Measurements from ENCODE around the gene KCTD19. TPM values are rescaled to one million over a fixed set of nuclear protein-coding genes. Genes with fewer than 3 reads are reported as not detected.

Gene KCTD19
- total RNA-seq, 1 experiment from 2014 or later, result 2.1 TPM

DNA sequence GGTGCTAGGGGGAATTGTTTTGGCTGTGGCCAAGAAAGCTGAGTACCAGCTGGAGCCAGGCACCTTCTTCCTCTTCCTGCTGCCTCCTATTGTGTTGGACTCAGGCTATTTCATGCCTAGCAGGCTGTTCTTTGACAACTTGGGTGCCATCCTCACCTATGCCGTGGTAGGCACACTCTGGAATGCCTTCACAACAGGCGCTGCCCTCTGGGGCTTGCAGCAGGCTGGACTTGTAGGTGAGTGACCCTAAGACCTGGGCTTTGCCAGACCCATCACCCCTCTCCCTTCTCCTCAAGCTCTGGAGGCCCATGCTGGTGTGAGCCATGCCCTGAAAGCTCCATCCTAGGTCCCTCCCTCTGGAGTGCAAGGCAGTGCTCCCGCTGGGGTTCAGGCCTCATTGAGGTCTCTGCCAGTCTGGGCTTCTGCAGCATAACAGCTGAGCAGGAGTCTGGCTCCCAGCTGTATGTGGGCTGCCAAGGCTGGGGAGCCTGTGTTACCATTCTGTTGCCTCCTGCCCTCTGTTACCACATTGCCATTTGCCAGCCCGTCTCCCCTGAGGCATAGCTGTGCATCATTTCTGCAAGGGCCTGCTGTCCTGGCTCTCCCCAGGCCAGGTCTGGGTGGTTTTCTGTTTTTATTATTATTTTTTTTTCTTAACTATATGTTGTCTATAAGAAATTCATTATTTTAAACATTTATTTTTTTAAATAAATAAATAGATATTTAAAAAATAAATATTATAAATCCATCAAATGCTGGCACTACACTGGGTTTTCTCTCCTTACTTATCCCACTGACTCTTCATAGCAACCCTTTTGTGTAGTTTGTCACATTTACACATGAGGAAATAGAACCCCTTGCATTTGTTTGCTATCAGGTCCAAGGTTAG is 73.7 kb downstream of the KCTD19 start:
- Histone ChIP-seq H3K4me3 (ENCODE audit: insufficient read depth, low read depth, low read length) (no peak overlapping the region), H3K36me3 (replicated peaks; ENCODE audit: control insufficient read depth, insufficient read depth, low read length) (peaks cover 2% of the 10 kb centered on the region; the same call in 1 of the 2 replicates), H3K27me3 (ENCODE audit: control insufficient read depth, insufficient read depth, low read length) (peaks cover 26% of the 10 kb centered on the region)
- DNase-seq, result no peak

DNA sequence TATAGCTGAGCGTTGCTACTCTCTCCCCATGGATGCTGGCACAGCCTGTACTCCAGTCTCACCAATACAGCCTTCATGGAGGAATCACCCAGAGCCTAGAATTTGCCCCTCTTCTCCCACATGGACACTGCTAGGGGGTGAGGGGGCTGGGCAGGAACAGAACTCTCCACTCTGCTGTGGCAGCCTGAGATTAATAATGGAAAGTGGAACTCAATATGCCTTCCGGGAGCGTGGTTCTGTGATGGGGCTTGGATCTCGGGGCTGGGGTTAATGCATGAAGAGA is 76.6 kb downstream of the KCTD19 start:
- H3K4me3 ChIP-seq (ENCODE audit: insufficient read depth, low read depth, low read length), result no peak overlapping the region

DNA sequence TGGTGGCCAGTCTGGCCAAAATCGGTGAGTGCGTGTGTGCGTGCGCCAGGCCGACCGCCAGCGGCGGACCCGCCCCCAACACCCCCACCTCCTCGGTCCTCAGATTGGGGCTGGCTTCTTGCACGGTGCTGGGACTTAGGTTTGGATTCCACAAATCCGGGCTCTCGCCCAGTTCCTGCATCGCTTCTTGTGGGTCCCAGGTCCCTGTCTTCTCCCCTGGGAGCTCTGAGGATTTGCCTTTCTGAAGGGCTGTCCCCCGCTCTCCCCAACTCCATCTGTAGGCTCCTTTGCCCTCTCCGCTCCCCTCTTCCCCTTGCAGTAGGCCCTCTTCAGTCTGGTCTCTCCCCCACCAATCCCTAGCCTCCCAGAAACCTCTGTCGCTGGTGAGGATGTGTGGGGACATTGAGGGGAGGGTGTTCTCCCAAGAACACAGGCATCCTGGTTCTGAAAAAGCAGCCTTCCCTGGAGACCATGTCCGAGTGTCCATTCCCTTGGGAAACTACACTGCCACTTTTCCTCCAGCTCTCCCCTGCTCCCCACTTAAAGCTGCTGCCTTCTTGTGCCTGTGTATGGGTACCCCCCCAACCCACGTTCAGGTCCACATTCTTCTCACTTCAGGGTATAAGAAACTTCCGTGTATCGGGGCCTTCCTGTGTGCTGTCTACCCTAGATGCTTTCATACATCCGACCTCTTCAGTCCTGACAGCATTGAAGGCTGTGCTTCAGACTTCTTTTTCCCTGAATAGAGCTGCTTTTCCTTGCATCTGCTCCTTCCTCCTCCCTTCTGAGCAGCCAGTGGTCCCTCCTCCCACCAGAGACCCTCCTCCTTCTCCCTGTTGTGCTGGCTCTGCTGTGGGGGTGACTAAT is 77.1 kb downstream of the KCTD19 start:
- peaks cover 28% of the 10 kb centered on the region for H3K27me3 ChIP-seq (ENCODE audit: control insufficient read depth, insufficient read depth, low read length)
- peaks cover 2% of the 10 kb centered on the region; the same call in 1 of the 2 replicates for H3K36me3 ChIP-seq (replicated peaks; ENCODE audit: control insufficient read depth, insufficient read depth, low read length)
- peak overlapping the region; percentile 67 for H3K4me3 ChIP-seq (ENCODE audit: insufficient read depth, low read depth, low read length)
- DNase-seq, result no peak

More for the DNA sequence above, 76.6 kb downstream of the KCTD19 start:
- DNase-seq, result no peak
- H3K27me3 ChIP-seq (ENCODE audit: control insufficient read depth, insufficient read depth, low read length), result peaks cover 28% of the 10 kb centered on the region
- H3K36me3 ChIP-seq (replicated peaks; ENCODE audit: control insufficient read depth, insufficient read depth, low read length), result peaks cover 2% of the 10 kb centered on the region; the same call in 1 of the 2 replicates

DNA sequence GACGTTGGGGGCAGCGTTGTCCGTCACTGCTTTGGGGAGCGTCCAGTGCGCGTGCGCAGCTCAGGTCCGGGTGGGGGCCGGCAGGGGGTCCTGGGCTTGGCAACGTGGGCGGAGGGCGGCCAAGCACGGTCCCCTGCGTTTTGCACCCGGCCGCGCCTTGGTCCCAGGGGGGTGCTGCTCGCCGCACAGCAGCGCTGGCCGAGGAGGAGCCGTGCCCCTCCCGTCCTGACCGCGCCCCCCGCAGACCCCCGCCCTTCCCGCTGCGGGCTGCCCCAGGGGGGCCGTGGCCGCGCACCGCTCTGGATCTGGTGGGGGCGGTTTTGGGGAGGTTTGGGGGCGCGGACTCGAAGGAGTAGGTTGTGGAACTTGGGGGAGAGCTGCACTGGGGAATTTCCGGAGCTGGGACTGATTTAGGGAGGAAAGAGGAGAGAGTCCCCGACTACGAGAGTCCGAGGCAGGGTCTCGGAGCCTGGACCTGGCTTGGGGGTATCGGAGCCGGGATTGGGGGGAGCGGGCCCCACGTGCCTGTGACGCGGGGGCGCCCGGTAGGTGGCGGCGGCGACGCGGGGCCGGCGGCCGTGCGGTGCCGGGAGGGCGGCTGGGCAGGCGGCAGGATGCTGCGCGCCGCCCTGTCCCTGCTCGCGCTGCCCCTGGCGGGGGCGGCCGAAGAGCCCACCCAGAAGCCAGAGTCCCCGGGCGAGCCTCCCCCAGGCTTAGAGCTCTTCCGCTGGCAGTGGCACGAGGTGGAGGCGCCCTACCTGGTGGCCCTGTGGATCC is 78.0 kb downstream of the KCTD19 start, which contains the start of gene SLC9A5:
Gene SLC9A5 (plus strand): TSS at position 579 of the 777 bp plus-strand sequence. CDS start 36 bp downstream, at position 615.
- Histone ChIP-seq H3K27me3 (ENCODE audit: control insufficient read depth, insufficient read depth, low read length) (peaks cover 28% of the 10 kb centered on the region), H3K4me3 (ENCODE audit: insufficient read depth, low read depth, low read length) (peak within 1 kb of the TSS; percentile 67), H3K36me3 (replicated peaks; ENCODE audit: control insufficient read depth, insufficient read depth, low read length) (peaks cover 2% of the 10 kb centered on the region)
- DNase-seq, result peak; percentile 84

DNA sequence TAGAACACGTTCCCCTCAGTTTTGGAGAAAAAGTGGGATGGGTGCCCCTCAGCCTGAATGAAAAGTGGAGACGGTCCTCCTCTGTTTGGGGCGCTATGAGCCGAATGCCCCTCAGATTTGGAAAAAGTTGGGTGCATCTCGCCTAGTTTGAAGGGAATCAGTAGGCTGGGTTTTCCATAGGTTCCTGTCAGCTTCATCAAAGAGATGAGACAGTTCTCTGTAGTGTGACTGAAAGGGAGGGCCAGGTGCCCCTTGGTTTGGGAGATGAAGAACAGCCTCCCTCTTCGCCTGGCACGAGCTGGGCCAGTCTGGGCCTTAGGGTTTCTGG is 78.5 kb downstream of the KCTD19 start:
- Histone ChIP-seq H3K27me3 (ENCODE audit: control insufficient read depth, insufficient read depth, low read length) (peaks cover 28% of the 10 kb centered on the region), H3K4me3 (ENCODE audit: insufficient read depth, low read depth, low read length) (peak overlapping the region; percentile 67), H3K36me3 (replicated peaks; ENCODE audit: control insufficient read depth, insufficient read depth, low read length) (peaks cover 2% of the 10 kb centered on the region)
- no peak for DNase-seq

DNA sequence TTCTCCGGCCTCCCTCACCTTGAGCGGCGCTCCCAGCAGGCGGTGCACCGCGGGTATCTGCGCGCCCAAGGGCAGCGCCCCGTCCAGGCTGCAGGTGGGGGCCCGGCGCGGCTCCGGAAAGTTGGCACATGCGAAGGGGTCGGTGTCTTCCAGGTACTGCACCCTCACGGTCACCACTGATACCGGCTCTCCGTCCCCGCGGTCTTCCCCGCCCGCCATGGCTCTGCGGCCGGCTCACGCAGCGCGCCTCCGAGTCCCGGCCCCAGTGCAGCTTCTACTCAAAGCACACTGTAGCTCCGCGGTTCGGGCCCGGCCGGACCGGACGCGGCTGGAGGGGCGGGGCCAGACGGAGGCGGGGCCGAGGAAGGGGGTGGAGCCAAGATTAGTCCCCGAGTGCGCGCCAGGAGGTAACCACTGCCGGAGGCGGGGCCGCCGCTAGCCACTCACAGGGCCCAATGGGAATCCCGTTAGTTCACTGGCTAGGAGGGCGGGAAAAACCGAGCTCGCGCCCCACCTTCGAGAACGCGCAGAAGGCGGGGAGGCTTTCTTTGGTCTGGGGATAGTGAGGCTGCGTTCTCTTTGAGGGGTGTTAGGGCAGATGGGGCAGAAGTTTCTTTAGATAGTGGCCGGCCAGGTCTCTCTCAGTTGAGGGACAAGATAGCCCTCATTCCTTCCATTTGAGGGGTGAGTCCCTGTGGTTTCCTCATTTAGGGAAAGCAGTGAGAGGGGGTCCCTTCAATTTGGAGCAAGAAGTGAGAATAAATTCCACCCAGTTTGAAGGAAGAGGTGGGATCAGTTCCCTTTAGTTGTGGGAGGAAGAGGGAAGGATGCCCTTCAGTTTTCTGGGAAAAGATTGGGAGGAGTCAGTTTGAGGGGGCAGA is 79.1 kb downstream of the KCTD19 start, which contains the start of gene FHOD1:
Gene FHOD1 (minus strand): TSS at position 290 of the 881 bp plus-strand sequence. CDS start 71 bp downstream, at position 219.
- peak within 1 kb of the TSS; percentile 99 for H3K4me3 ChIP-seq (ENCODE audit: insufficient read depth, low read depth, low read length)

DNA sequence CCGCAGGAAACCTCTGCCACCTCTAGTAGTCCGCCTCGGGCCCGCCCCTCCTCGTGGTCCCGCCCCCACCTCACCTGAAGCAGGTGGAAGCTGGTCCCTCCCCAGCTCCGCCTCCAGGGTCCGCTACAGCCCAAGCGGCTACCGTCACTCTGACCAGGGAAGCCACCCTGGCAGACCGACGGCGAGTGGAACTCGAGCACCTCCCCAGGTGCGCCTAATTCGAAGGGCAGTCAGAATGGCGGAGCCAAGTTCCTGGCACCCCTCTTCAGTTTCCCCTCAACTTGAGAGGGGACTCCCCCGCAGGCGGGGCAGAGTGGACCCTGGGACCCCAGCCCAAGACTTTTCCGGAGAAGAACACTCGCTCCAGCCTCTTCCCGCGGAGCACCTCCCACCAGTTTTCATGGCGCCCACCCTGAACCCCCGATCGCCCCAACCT is 79.8 kb downstream of the KCTD19 start:
- Histone ChIP-seq H3K4me3 (ENCODE audit: insufficient read depth, low read depth, low read length) (peak overlapping the region; percentile 99), H3K36me3 (replicated peaks; ENCODE audit: control insufficient read depth, insufficient read depth, low read length) (no peaks in the 10 kb centered on the region; the same call in 1 of the 2 replicates), H3K27me3 (ENCODE audit: control insufficient read depth, insufficient read depth, low read length) (peaks cover 28% of the 10 kb centered on the region)
- DNase-seq, result peak; percentile 97

More for the DNA sequence above, 79.1 kb downstream of the KCTD19 start, which contains the start of gene FHOD1:
- Histone ChIP-seq H3K36me3 (replicated peaks; ENCODE audit: control insufficient read depth, insufficient read depth, low read length) (no peaks in the 10 kb centered on the region; the same call in none of the 2 replicates), H3K27me3 (ENCODE audit: control insufficient read depth, insufficient read depth, low read length) (peaks cover 28% of the 10 kb centered on the region)
- DNase-seq, result peak; percentile 97

DNA sequence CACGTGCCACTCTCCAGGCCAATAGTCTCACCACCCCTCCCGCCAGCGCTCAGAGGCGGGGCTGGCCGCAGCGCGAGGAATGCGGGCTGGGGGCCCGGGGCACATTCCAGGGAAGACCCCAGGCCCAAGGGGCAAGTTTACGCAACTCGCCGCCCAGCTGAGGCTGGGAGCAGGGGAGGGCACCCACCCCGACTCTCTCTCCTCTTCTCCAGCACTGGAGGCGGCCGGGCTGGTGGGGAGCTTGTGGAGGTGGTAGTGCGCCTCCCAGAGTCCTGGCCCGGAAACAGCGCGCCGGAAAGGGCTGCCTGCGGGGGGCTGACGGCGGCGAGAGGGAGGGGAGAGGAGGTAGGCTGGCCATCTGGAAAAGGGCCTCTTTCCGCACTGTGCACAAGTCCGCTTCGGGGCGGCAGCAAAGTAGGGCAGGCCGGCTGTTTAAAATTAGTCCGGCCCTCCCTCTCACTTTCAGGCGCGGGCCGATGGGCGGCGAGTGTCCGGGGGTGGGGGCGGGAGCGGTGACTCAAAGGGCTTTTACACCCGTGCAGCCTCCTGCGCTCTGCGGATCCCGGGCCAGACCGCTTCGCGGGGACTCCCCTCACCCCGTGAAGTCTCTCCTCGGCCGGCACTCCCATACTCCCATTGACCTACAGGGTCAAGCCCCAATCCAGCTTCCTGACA is 80.3 kb downstream of the KCTD19 start:
- DNase-seq, result peak; percentile 93
- Histone ChIP-seq H3K4me3 (ENCODE audit: insufficient read depth, low read depth, low read length) (peak overlapping the region; percentile 99), H3K27me3 (ENCODE audit: control insufficient read depth, insufficient read depth, low read length) (peaks cover 28% of the 10 kb centered on the region), H3K36me3 (replicated peaks; ENCODE audit: control insufficient read depth, insufficient read depth, low read length) (no peaks in the 10 kb centered on the region; the same call in 1 of the 2 replicates)

DNA sequence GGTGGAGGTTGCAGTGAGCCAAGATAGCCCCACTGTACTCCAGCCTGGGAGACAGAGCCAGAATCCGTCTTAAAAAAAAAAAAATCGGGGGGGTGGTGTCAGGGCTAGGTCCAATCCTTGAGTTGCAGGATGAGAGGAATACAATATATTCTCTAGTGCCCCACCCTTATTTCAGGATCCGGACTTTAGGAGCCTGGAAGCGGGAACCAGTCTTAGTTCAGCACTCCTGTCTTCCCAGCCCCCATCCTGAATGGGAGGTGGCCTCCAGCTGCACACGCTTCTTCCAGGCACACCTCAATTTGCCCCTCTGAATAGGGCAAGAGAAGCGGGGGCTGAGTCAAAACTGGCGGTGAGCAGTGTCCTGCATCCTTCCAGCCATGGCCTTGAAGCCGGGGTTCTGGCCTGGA is 80.9 kb downstream of the KCTD19 start:
- no peak for DNase-seq
- no peaks in the 10 kb centered on the region; the same call in 1 of the 2 replicates for H3K36me3 ChIP-seq (replicated peaks; ENCODE audit: control insufficient read depth, insufficient read depth, low read length)

DNA sequence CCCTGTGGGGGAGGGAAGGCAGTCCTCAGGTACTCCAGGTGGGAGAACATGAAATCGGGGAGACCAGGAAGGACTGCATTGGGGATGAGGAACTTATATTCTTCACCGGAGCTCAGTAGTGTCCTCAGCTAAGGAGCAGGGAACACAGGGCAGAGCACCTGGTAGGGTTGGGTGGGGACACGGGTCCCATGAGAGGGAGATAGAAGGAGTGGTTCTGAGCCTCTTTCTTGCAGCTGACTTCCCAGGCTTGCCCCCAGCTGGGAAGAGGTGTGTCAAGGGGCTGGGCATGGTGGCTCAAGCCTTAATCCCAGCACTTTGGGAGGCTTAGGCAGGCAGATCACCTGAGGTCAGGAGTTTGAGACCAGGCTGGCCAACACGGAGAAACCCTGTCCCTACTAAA is 81.4 kb downstream of the KCTD19 start:
- H3K36me3 ChIP-seq (replicated peaks; ENCODE audit: control insufficient read depth, insufficient read depth, low read length), result no peaks in the 10 kb centered on the region; the same call in 1 of the 2 replicates
- DNase-seq, result no peak
- H3K4me3 ChIP-seq (ENCODE audit: insufficient read depth, low read depth, low read length), result no peak overlapping the region
- H3K27me3 ChIP-seq (ENCODE audit: control insufficient read depth, insufficient read depth, low read length), result peaks cover 25% of the 10 kb centered on the region

More for the DNA sequence above, 80.9 kb downstream of the KCTD19 start:
- Histone ChIP-seq H3K27me3 (ENCODE audit: control insufficient read depth, insufficient read depth, low read length) (peaks cover 28% of the 10 kb centered on the region), H3K4me3 (ENCODE audit: insufficient read depth, low read depth, low read length) (peak overlapping the region; percentile 99)

DNA sequence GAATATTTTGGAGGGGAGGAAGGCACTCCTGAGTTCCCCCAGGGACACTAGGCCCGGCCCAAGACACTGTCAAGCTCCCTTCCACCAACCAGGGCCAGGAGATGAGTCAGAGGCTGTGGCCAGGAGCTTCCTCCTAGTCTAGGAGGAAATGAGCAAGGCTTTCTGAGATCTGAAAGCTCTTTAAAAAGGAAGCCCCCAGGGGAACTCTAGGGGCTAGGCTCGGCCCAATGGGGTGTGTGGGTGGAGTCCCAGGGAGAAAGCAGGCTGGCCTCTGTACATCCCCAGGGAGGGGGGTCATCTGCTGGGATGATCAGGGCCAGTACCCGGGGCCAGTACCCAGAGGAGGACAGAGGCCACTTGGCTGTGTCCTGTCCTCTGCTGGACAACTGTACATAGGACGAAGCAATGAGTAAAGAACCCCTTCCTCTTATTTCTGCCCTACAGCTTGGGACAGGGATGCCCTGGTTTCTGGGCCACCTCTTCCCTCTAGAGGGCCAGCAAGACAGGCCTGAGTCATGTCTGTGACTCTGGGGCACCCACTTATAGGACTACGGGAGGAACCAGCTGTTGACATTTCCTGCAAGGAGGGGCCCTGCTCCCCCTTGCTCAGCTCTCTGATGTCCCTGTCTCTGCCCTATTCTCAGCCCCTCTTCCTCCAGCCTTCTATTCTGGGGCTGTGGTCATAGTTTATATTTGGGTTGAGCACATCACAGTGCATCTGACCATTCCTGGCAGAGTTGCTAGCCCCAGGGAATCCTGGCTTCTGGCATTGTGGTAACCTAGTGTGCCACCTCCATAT is 82.0 kb downstream of the KCTD19 start:
- Histone ChIP-seq H3K4me3 (ENCODE audit: insufficient read depth, low read depth, low read length) (no peak overlapping the region), H3K36me3 (replicated peaks; ENCODE audit: control insufficient read depth, insufficient read depth, low read length) (peaks cover under 1% of the 10 kb centered on the region), H3K27me3 (ENCODE audit: control insufficient read depth, insufficient read depth, low read length) (peaks cover 19% of the 10 kb centered on the region)
- DNase-seq, result no peak

DNA sequence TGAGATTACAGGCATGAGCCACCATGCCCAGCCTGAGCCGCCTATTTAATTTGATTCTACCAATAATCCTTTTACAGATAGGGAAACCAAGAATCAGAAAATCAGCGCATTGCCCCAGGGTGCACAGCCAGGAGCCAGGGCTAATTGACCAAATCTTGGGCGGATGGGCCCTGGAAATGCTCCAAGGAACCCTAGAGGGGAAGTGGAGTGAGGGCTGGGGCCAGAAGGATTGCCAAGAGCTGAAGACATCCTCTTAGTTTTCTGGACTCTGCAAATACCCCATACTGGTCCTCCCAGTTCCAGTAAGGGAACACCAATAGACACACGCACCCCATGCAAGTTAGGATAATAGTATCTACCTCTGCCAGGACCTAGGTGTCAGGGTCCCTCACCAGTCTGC is 83.1 kb downstream of the KCTD19 start:
- Histone ChIP-seq H3K4me3 (ENCODE audit: insufficient read depth, low read depth, low read length) (no peak overlapping the region), H3K27me3 (ENCODE audit: control insufficient read depth, insufficient read depth, low read length) (peaks cover 9% of the 10 kb centered on the region), H3K36me3 (replicated peaks; ENCODE audit: control insufficient read depth, insufficient read depth, low read length) (peaks cover 5% of the 10 kb centered on the region)
- DNase-seq, result no peak
